Measurements from ENCODE around the gene THADA.
A peak's percentile ranks its signal among the peaks of the same experiment; 100 is the strongest.
"Not testable (repeated sequence)": the region's sequence is repeated elsewhere in the genome, so short reads cannot be mapped to it uniquely, and the experiment has no call there.

Gene THADA, protein sequence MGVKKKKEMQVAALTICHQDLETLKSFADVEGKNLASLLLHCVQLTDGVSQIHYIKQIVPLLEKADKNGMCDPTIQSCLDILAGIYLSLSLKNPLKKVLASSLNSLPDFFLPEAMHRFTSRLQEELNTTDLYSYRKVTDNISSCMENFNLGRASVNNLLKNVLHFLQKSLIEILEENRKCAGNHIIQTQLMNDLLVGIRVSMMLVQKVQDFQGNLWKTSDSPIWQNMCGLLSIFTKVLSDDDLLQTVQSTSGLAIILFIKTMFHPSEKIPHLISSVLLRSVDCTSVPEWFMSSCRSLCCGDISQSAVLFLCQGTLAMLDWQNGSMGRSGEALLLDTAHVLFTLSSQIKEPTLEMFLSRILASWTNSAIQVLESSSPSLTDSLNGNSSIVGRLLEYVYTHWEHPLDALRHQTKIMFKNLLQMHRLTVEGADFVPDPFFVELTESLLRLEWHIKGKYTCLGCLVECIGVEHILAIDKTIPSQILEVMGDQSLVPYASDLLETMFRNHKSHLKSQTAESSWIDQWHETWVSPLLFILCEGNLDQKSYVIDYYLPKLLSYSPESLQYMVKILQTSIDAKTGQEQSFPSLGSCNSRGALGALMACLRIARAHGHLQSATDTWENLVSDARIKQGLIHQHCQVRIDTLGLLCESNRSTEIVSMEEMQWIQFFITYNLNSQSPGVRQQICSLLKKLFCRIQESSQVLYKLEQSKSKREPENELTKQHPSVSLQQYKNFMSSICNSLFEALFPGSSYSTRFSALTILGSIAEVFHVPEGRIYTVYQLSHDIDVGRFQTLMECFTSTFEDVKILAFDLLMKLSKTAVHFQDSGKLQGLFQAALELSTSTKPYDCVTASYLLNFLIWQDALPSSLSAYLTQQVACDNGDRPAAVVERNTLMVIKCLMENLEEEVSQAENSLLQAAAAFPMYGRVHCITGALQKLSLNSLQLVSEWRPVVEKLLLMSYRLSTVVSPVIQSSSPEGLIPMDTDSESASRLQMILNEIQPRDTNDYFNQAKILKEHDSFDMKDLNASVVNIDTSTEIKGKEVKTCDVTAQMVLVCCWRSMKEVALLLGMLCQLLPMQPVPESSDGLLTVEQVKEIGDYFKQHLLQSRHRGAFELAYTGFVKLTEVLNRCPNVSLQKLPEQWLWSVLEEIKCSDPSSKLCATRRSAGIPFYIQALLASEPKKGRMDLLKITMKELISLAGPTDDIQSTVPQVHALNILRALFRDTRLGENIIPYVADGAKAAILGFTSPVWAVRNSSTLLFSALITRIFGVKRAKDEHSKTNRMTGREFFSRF (N-terminal part only)

GRCh38 chr2:43595603-43596412 is at the start of gene THADA:
Gene THADA (minus strand): TSS chr2:43596038. CDS start chr2:43592392, 3,646 bp downstream.
- peak; percentile 98 for DNase-seq

DNA sequence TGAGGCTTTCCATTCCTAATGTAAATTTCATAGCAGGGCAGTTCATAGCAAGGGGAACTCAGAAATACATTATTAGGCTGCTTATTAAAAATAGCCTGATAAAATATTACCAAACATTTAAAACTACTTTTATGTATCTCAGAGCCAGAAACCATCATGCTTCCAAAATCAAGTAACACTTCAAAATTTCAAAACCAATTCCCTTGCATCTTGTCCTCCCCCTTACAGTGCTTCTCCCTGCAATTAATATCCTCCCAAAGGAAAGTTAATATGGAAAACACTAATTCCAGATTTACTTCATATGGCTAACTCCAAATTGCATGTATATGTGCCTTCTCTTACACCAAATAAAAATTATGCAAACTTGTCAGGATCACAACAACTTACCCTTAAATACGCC is 47.8 kb upstream of the THADA start:
- no peak for DNase-seq

GRCh38 chr2:43642363-43642762 is 46.5 kb upstream of the THADA start:
- no peak for DNase-seq

DNA sequence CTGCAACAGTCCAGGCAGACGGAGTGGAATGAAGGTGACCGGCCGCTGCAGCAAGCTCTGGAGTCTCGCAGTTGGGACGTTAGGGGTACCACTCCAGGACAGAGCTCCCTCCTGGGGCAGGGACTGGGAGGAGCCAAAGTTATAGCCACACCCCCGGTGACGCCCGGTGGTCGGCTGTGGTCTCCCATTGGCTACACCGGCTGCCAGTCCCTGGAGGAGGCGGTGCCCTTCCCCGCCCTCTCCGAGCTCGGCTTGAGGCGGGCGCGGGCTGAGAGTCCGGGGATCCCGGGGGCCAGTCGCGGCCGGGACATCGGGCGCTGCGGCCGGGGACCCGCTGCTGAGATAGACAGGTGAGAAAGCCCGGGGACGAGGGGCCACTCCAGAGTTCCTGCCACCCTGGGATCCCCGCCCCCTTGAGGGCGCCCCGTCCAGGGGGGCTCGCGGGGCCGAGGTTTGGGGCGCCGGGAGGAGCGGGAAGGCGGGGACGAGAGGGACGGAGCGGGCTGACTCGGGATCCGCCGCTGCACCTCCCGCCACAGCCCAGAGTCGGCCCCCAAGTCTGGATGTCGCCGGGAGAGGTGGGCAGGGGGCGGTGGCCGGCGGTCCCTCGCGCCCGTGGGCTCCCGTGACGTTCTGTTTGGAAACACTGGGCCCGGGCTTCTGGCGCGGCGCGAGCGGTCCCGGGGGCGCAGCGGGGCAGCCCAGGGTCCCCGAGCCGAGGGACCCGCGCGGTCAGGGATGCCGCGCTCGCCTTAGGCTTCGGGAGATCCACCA is 41.4 kb upstream of the THADA start, which contains the start of gene PLEKHH2:
Gene PLEKHH2, plus strand, starts transcription at position 231 of the 774 bp plus-strand sequence. CDS start 7,414 bp downstream, outside the sequence.
- peak; percentile 68 for DNase-seq

DNA sequence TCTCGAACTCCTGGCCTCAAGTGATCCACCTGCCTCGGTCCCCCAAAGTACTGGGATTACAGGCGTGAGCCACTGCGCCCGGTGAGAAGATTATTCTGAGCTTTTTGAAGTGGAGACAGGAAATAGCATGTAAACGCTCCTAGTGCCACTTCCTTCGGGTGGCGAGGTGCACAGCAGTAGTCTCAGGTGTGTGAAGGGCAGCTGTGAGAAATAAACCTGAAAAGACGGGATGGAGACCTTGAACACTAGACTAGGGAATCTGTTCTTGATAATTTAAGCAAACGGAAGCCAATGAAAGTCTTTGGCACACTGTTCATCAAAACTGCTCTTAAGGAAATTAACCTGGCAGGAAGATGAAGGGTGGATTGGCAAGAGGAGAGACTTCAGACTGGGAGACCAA is 40.8 kb upstream of the THADA start:
- no peak for DNase-seq

DNA sequence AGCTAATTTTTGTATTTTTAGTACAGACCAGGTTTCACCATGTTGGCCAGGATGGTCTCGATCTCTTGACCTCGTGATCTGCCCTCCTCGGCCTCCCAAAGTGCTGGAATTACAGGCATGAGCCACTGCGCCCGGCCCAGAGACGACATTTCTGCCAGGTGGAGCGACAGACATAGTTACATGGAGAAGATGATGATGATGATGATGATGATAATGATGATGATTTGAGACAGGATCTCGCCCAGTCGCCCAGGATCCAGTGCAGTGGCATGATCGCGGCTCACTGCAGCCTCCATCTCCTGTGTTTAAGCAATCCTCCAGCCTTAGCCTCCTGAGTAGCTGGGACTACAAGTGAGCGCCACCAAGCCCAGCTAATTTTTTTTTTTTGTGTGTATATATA is 40.3 kb upstream of the THADA start:
- not testable (repeated sequence) for DNase-seq

DNA sequence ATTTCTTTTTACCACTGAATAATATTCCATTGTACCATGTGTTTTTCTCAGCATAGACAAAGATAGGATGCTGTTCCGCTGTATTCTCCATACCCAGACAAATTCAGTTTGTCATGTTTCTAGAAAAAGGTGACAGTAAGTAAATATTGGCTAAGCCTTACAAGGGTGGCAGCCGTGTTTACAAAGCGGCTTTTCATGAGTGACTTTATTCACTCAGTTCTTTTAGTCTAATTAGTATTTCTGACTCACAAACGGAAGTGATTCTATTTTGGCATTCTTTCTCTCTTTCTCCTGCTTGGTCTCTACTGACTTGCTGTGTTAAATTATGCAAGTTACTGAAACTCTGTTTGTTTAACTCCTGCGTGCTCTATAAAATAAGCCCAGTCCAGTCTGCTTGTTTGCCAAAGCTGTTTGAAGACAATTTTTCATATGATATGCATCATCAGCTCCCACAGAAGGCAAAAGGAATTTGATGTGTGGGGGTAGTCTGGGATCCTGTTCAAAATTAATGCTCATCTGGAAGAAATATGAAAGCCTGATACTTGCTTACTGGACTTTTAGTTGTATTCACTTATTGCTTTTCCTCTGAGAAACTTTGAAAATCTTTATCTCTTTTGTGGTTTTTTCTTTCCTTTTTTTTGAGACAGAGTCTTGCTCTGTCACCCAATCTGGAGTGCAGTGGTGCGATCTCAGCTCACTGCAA is 38.9 kb upstream of the THADA start:
- no peak for DNase-seq

- DNase-seq = no peak
Measured at GRCh38 chr2:43631618-43632317, 35.9 kb upstream of the THADA start.

GRCh38 chr2:43622931-43623451 is 27.2 kb upstream of the THADA start:
- no peak for DNase-seq

GRCh38 chr2:43619511-43619910 is 23.7 kb upstream of the THADA start:
- DNase-seq = no peak

DNA sequence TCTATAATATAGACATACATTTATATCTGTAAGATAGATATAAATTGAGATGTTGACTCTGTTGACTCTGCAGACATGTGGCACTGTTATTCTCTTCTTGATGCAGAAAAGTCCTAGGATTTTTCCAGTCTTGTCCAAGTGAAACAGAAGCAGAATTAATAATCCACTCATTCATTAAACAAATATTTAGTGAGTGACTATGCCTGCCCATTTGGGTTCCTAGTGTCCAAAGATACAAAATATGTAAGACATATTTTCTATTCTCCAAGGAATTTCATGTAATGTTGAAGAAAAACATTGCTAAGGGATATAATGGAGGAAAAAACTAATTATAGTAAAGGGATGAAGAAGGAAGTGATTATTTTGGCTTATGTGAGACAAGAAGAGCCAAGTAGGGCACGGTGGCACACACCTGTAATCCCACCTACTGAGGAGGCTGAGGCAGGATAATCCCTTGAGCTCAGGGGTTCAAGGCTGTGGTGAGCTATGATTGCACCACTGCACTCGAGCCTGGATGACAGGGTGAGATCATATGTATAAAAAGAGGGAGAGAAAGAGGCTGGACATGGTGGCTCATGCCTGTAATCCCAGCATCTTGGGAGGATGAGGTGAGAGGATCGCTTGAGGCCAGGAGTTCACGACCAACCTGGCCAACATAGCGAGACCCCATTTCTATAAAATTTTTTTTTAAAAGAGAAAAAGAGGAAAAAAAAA is 21.3 kb upstream of the THADA start:
- DNase-seq = no peak

- DNase-seq = no peak
Measured at GRCh38 chr2:43612944-43613343, 17.1 kb upstream of the THADA start.

DNA sequence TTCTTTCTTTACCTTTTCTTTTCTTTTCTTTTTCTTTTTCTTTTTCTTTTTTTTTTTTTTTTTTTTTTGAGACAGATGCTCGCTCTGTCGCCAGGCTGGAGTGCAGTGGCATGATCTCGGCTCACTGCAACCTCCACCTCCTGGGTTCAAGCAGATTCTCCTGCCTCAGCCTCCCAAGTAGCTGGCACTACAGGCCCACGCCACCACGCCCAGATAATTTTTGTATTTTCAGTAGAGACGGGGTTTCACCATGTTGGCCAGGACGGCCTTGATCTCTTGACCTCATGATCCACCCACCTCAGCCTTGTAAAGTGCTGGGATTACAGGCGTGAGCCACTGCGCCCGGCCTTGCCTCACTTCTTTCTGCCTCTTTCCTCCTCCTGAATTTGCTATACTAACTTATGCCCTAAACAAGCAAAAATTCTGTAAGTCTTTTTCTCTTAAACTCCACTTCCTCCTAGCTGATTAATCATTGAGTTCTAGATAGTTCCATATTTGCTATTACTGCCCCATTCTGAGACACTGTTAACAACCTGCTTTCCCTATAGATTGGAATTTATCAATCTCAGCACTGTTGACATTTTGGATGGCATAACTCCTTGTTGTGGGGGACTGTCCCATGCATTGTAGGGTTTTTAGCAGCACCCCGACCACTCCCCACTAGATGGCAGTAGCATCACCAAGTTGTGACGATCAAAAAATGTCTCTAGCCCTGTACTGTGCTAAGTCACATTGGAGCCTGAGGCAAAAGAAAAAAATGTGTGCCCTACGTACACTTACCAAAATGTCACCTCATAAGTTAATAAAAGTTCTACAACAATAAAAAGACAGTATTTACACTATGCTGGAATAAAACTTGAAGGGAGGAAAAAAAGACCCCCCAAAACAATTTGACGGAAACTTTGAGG is 16.4 kb upstream of the THADA start:
- DNase-seq = peak; percentile 74

- no peak for DNase-seq
Measured at GRCh38 chr2:43610361-43610760, 14.5 kb upstream of the THADA start.

DNA sequence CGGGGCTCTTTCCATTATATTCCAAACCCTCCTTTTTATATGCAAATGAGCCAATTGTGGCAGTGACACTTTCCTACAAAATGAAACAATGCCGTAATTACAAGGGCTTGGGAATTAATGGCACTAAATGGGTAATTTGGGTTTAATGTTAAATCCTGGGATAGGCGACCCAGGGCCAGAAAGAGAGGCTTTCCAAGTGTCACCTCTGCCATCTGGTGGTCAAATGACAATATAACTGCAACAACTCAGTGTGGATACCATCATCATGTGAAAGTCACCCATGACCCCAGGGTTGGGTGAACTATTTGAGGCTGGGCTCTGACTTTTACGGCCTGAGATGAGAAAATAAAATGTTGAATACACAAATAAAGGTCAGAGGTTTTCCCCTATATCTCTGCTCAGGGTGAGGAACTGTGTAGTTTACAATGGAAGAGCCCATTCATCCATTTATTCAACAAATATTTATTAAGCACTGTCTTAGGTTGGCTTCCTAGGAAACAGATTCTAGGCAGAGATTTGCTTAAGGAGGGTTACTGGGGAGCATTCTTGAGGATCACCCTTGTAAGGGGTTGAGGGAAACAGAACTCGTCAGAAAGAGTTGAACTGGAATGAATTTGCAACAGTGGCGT is 13.6 kb upstream of the THADA start:
- peak; percentile 63 for DNase-seq

DNA sequence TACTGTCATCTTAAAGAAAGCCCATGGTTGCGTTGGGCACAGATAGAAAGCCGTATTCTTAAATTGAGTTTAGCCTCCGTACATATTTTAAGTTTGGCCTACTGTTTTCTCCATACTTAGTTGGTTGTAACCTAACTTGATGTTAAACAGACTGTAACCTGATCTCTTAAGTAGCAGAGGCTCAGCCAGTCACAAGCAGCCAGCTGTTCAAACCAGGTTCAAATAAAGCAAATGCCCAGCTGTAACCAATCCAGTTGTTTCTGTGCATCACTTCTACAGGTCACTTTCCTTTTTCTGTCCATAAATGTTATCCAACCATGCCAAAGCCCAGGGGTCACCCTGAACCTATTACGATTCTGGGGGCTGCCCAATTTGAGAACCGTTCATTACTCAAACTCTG is 10.0 kb upstream of the THADA start:
- DNase-seq = no peak

- DNase-seq = peak; percentile 30
Measured at GRCh38 chr2:43605079-43605655, 9.3 kb upstream of the THADA start.

Data from CD4-positive, alpha-beta T cell treated with Interleukin-4 for 4 hours (primary cell).